BLaER1 treated with 17β-estradiol and CSF1 and Interleukin-3, amounts not matched to agents 10 nM and 100 nM (cell line): ENCODE data around the gene ZNF26.
A peak's percentile ranks its signal among the peaks of the same experiment; 100 is the strongest.

Experiments
- H3K27ac ChIP-seq, 11 experiments: shearing (Covaris generic); formaldehyde crosslinking; 2 replicates each; pipeline ENCODE4 v1.8.1; 2022
- H3K27me3 ChIP-seq, 11 experiments: shearing (Covaris generic); formaldehyde crosslinking; 2 replicates each; pipeline ENCODE4 v1.8.1; 2022
- H3K36me3 ChIP-seq, 11 experiments: shearing (Covaris generic); formaldehyde crosslinking; 2 replicates each; pipeline ENCODE4 v1.8.1; 2022
- H3K4me1 ChIP-seq, 10 experiments: shearing (Covaris generic); formaldehyde crosslinking; 2 replicates each; pipeline ENCODE4 v1.8.1; 2022
- H3K4me2 ChIP-seq, 11 experiments: shearing (Covaris generic); formaldehyde crosslinking; 2 replicates each; pipeline ENCODE4 v1.8.1; 2022
- H3K4me3 ChIP-seq, 10 experiments: shearing (Covaris generic); formaldehyde crosslinking; 2 replicates each; pipeline ENCODE4 v1.8.1; 2022
- H3K9ac ChIP-seq, 11 experiments: shearing (Covaris generic); formaldehyde crosslinking; 2 replicates each; pipeline ENCODE4 v1.8.1; 2022
- H3K9me3 ChIP-seq, 11 experiments: shearing (Covaris generic); formaldehyde crosslinking; replicated peaks in 1 of 11; 2 replicates each; pipeline ENCODE4 v1.8.1; 2022
- H4K20me1 ChIP-seq, 11 experiments: shearing (Covaris generic); formaldehyde crosslinking; 2 replicates each; pipeline ENCODE4 v1.8.1; 2022
- Cebpa-rat ChIP-seq, 11 experiments: shearing (Covaris generic); IDR thresholded peaks; 2 replicates each; pipeline ENCODE4 v1.8.1; 2022

ZNF26 gene

GRCh38 chr12:132946246-132946820 lies 39.8 kb upstream of the ZNF26 start:
- peak overlapping the region in 5 of 10 experiments; percentile 7 to 47 (median 26); a peak in 6 of 20 replicates for H3K4me3 ChIP-seq
- H3K9ac ChIP-seq: no peak overlapping the region
- H3K4me2 ChIP-seq: no peak overlapping the region
- no peak for TF ChIP-seq Cebpa-rat (IDR thresholded peaks at IDR 0.05)
- H3K9me3 ChIP-seq: peaks cover 100% of the 10 kb centered on the region in 11 experiments
- H3K36me3 ChIP-seq: peaks cover 98 to 100% (median 100%) of the 10 kb centered on the region in 11 experiments
- no peaks in the 10 kb centered on the region for H4K20me1 ChIP-seq
- no peaks in the 10 kb centered on the region for H3K4me1 ChIP-seq
- no peaks in the 10 kb centered on the region for H3K27me3 ChIP-seq
- H3K27ac ChIP-seq: no peak overlapping the region

DNA sequence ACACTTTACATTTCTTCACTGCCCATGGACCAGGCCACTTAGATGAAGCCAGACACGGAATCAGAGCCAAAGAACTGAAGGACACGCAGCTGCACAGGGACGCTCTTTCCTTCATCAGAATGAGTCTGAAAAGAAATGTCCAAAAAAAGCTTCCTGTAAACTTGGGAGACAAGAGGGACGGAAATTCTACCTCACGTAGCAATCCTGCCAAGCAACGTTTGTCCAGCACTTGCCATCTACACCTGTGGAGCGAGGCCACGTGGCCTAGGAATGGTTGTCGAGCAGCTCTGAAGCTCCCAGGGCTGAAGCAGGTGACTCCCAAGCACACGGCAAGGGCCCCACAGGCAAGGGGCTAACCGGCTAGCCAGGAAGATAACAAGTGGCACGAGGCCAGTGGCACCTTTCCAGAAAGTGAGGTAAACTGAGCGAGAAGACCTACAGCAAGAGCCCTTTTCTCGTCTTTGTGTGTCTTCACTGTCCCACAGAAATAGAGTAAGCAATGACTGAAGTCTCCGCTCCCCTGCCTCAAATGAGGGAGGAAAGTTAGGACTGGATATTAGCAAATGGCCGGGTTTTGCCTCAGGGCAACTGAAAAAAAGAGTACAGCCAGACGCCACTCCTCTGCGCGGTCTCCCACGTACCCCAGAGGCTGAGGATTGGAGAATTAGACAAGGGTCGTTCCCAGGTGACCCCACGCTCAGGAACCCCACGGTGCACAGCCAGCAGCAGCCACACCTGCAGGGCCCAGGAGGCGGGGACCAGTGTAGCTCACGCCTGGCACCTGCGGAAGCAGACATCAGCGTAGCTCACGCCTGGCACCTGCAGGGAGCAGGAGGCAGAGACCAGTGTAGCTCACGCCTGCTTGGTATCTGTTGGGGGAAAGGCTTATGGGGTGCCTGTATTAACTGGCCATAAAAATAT lies 37.8 kb upstream of the ZNF26 start:
- Histone ChIP-seq H4K20me1 (no peaks in the 10 kb centered on the region), H3K36me3 (peaks cover 95 to 100% (median 98%) of the 10 kb centered on the region in 11 experiments), H3K9me3 (peaks cover 100% of the 10 kb centered on the region in 11 experiments), H3K4me2 (no peak overlapping the region), H3K4me3 (peak overlapping the region in 5 of 10 experiments; percentile 1 to 32 (median 9); a peak in 4 of 20 replicates), H3K27me3 (no peaks in the 10 kb centered on the region), H3K9ac (no peak overlapping the region), H3K27ac (no peak overlapping the region), H3K4me1 (no peaks in the 10 kb centered on the region)
- no peak for TF ChIP-seq Cebpa-rat (IDR thresholded peaks at IDR 0.05)

DNA sequence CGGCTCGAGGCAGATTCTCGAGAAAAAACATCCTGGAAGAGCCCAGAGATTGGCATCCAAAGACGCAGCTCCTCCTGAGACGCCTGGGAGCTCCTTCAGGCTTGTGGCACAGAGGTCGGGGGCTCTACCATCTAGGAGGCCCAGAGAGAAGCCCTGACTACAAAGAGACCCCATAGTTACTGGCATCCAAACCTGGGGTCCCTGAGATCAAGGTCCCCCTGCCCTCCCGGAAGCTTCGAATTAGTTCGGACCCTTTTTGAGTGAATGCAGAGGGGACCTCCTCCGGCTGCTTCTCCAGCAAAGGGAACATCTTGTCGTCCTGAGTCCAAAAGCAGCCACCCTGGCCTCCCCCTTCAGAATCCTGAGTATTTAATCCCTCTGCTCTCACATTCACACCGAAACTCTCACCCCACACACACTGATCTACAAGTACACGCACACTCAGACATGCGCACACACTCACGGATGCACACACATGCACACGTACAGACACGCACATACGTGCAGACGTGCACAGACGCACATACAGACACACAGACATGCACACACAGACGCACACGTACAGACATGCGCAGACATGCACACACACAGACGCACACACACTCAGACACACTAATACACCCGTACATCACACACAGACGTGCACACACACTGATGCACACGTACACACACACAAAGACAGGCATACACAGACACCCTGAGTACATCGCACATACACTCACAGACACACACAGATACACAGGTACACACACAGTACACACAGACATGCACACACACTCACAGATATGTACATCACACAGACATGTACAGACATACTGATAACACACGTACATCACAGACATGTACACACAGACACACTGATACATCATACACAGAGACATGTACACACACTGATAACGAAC lies 36.0 kb upstream of the ZNF26 start:
- Histone ChIP-seq H4K20me1 (no peaks in the 10 kb centered on the region), H3K36me3 (peaks cover 77 to 88% (median 83%) of the 10 kb centered on the region in 11 experiments), H3K4me3 (peak overlapping the region in 3 of 10 experiments; percentile 6 to 26 (median 18); a peak in 6 of 20 replicates), H3K4me2 (no peak overlapping the region), H3K4me1 (peaks cover 3 to 8% (median 5%) of the 10 kb centered on the region in 10 experiments; a peak in 19 of 20 replicates), H3K9ac (no peak overlapping the region), H3K27me3 (no peaks in the 10 kb centered on the region), H3K27ac (no peak overlapping the region), H3K9me3 (peaks cover 89 to 100% (median 97%) of the 10 kb centered on the region in 11 experiments)
- no peak for TF ChIP-seq Cebpa-rat (IDR thresholded peaks at IDR 0.05)

DNA sequence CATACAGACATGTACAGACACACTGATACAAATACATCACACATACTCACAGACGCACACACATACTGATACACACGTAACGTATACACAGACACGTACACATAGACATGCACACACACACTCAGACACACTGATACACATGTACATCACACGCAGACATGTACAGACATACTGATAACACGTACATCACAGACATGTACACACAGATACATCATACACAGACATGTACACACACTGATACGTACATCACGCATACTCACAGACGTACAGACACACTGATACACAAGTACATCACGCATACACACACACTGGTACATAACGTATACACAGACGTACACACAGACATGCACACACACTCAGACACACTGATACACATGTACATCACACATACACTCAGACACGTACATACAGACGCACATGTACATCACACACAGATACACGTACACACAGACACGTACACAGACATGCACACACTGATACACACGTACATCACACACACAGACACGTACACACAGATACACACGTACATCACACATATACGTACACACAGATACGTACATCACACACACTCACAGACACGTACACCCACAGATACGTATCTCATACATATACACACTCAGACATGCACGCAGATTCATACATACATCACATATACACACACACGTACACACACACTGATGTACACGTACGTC lies 35.2 kb upstream of the ZNF26 start:
- TF ChIP-seq Cebpa-rat (IDR thresholded peaks at IDR 0.05): no peak
- H4K20me1 ChIP-seq: no peaks in the 10 kb centered on the region
- H3K9ac ChIP-seq: no peak overlapping the region
- no peak overlapping the region for H3K4me2 ChIP-seq
- H3K27ac ChIP-seq: no peak overlapping the region
- peaks cover 69 to 80% (median 75%) of the 10 kb centered on the region in 11 experiments for H3K36me3 ChIP-seq
- H3K4me1 ChIP-seq: peaks cover 7 to 12% (median 10%) of the 10 kb centered on the region in 10 experiments; a peak in 19 of 20 replicates
- no peaks in the 10 kb centered on the region for H3K27me3 ChIP-seq
- H3K9me3 ChIP-seq: peaks cover 81 to 94% (median 89%) of the 10 kb centered on the region in 11 experiments
- H3K4me3 ChIP-seq: peak overlapping the region in 1 of 10 experiments; percentile 3; a peak in 3 of 20 replicates

DNA sequence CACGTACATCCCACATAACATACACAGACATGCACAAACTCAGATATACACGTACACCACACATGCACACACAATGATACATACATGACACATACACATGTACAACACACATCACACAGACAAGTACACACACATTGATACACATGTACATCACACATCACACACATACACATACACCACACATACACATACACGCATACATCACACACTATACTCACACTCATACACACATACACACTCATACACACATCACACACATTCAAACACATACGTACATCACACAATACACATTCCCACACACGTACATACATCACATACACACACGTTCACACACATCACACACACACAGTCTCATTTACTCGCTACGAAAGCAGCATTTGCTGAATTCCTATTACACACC lies 34.5 kb upstream of the ZNF26 start:
- Histone ChIP-seq H3K4me3 (peak overlapping the region in 1 of 10 experiments; percentile 38; a peak in 2 of 20 replicates), H3K4me2 (no peak overlapping the region), H3K27me3 (no peaks in the 10 kb centered on the region), H3K9ac (no peak overlapping the region), H3K4me1 (peaks cover 7 to 16% (median 11%) of the 10 kb centered on the region in 10 experiments; a peak in 19 of 20 replicates), H3K9me3 (peaks cover 75 to 91% (median 84%) of the 10 kb centered on the region in 11 experiments), H3K27ac (no peak overlapping the region), H4K20me1 (no peaks in the 10 kb centered on the region), H3K36me3 (peaks cover 62 to 73% (median 69%) of the 10 kb centered on the region in 11 experiments)
- TF ChIP-seq Cebpa-rat (IDR thresholded peaks at IDR 0.05): no peak

GRCh38 chr12:132952371-132953162 lies 33.6 kb upstream of the ZNF26 start:
- peaks cover 66 to 91% (median 81%) of the 10 kb centered on the region in 11 experiments for H3K9me3 ChIP-seq
- no peaks in the 10 kb centered on the region for H4K20me1 ChIP-seq
- no peaks in the 10 kb centered on the region for H3K27me3 ChIP-seq
- no peak for TF ChIP-seq Cebpa-rat (IDR thresholded peaks at IDR 0.05)
- H3K27ac ChIP-seq: no peak overlapping the region
- peaks cover 53 to 64% (median 59%) of the 10 kb centered on the region in 11 experiments for H3K36me3 ChIP-seq
- H3K4me3 ChIP-seq: peak overlapping the region in 4 of 10 experiments; percentile 5 to 38 (median 10); a peak in 2 of 20 replicates
- no peak overlapping the region for H3K9ac ChIP-seq
- peaks cover 7 to 17% (median 11%) of the 10 kb centered on the region in 10 experiments; a peak in 19 of 20 replicates for H3K4me1 ChIP-seq
- no peak overlapping the region for H3K4me2 ChIP-seq

DNA sequence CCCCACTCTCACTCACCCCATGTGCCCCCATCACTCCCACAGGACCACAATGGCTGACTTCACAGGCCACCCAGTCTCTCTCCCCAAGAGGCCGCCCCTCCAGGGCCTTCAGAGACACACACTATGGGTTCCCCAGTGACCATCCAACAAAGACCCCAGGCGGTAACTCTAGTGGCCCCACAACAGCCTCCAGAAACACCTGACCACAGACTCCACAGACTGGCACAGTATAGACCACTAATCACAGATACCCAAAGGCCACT lies 33.1 kb upstream of the ZNF26 start:
- Histone ChIP-seq H3K27ac (no peak overlapping the region), H3K36me3 (peaks cover 48 to 59% (median 55%) of the 10 kb centered on the region in 11 experiments), H3K4me3 (0 out of 20 replicates have a peak overlapping the region, but pooled peaks of 2 of the 10 experiments have one; percentile 8 to 38), H3K4me1 (peaks cover 7 to 17% (median 11%) of the 10 kb centered on the region in 10 experiments; a peak in 19 of 20 replicates), H4K20me1 (no peaks in the 10 kb centered on the region), H3K4me2 (no peak overlapping the region), H3K9ac (no peak overlapping the region), H3K27me3 (no peaks in the 10 kb centered on the region), H3K9me3 (peaks cover 66 to 91% (median 81%) of the 10 kb centered on the region in 11 experiments)
- TF ChIP-seq Cebpa-rat (IDR thresholded peaks at IDR 0.05): no peak
